AG04450 (cell line): ENCODE measurements around the gene EPN3. TPM values are rescaled to one million over a fixed set of nuclear protein-coding genes. Genes with fewer than 3 reads are reported as not detected.

Experiments used
- CTCF ChIA-PET: fragments of 300-600, 350-600 bp; formaldehyde crosslinking; extraction: SDS; loops from one replicate; lab custom pipeline; 2022; ENCODE audit warnings: antibody characterized with exemption, inconsistent platforms; lab: Charles Lee
- POLR2A ChIA-PET: fragments of 350-600 bp; formaldehyde crosslinking; extraction: SDS; loops from one replicate; lab custom pipeline; 2021; ENCODE audit warnings: antibody characterized with exemption, inconsistent platforms; lab: Yijun Ruan, JAX
- DNase-seq: peaks from one replicate; pipeline ENCODE4 v3.0.0-alpha.2; 2011; ENCODE audit warnings: low read depth, low spot score
- H3K27ac ChIP-seq: one replicate; pipeline ENCODE4 v1.5.1; 2012; ENCODE audit warnings: low read depth, low read length, control low read depth
- H3K27me3 ChIP-seq: one replicate; pipeline ENCODE4 v1.6.0; 2012; ENCODE audit warnings: low read length; ENCODE audit not compliant: control insufficient read depth, insufficient read depth
- H3K4me3 ChIP-seq: 2 replicates; pipeline ENCODE4 v1.5.1; 2011; ENCODE audit warnings: mild to moderate bottlenecking, low read depth, low read length, control low read depth
- H3K9me3 ChIP-seq: 2 replicates; pipeline ENCODE4 v1.5.1; 2012; ENCODE audit warnings: low read length; ENCODE audit not compliant: control insufficient read depth, insufficient read depth
- polyA plus RNA-seq: library from polyadenylated mRNA; depleted of rRNA; stranded (reverse); fragments of >200 nt; gene quantifications from 2 replicates; pipeline ENCODE4 v1.2.3, GENCODE V29; 2011
- TF ChIP-seq, protein P1 (sequence below): IDR thresholded peaks from 2 replicates; pipeline ENCODE4 v1.5.1; 2011; ENCODE audit warnings: low read depth, low read length, control low read depth, inconsistent platforms

The EPN3 gene
- polyA plus RNA-seq, 1 experiment: not detected

DNA sequence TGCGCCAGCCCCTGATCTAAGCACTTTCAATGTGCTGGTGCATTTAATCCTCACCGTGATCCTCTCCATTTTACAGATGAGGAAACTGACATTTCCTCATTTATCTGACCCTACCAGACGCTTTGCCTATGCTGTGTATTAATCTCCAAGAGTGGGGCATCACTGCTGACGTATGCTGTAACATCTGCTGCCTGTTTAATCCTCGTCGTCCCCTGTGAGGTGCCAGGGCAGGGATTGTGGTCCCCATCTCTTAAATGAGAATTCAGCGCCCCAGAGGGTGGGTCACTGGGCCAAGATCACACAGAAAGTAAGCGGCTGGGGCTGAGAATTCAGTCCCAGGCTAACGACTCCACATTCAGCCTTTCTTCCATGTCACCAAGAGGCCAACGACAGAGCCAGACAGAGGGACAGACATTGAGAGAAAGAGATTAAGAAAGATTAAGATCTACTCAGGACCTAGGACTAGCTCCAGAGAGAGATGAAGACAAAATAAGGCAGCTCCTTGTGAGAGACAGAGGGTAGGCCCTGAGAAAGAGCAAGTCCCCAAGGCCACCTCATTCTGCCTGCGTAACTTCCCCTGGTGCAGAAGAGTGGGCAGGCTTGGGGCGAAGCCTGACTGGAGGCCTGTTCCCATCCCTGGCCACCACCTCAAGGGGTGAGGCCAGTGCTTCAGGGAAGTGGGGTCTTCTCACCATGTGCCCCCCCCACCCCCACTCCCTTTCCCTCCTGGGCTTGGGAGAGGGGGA lies 41.5 kb downstream of the EPN3 start:
- Histone ChIP-seq H3K4me3 (no peak overlapping the region), H3K27ac (no peak overlapping the region), H3K27me3 (peaks cover 34% of the 10 kb centered on the region), H3K9me3 (no peaks in the 10 kb centered on the region)
- TF ChIP-seq, protein P1, sequence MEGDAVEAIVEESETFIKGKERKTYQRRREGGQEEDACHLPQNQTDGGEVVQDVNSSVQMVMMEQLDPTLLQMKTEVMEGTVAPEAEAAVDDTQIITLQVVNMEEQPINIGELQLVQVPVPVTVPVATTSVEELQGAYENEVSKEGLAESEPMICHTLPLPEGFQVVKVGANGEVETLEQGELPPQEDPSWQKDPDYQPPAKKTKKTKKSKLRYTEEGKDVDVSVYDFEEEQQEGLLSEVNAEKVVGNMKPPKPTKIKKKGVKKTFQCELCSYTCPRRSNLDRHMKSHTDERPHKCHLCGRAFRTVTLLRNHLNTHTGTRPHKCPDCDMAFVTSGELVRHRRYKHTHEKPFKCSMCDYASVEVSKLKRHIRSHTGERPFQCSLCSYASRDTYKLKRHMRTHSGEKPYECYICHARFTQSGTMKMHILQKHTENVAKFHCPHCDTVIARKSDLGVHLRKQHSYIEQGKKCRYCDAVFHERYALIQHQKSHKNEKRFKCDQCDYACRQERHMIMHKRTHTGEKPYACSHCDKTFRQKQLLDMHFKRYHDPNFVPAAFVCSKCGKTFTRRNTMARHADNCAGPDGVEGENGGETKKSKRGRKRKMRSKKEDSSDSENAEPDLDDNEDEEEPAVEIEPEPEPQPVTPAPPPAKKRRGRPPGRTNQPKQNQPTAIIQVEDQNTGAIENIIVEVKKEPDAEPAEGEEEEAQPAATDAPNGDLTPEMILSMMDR: no peak
- DNase-seq: no peak
- POLR2A ChIA-PET: interaction anchor here (0.6 kb wide), 1 partner anchor 183 kb away, joined by 5 read pairs; no protein-coding TSS in a partner anchor
- CTCF ChIA-PET: no interaction called here

DNA sequence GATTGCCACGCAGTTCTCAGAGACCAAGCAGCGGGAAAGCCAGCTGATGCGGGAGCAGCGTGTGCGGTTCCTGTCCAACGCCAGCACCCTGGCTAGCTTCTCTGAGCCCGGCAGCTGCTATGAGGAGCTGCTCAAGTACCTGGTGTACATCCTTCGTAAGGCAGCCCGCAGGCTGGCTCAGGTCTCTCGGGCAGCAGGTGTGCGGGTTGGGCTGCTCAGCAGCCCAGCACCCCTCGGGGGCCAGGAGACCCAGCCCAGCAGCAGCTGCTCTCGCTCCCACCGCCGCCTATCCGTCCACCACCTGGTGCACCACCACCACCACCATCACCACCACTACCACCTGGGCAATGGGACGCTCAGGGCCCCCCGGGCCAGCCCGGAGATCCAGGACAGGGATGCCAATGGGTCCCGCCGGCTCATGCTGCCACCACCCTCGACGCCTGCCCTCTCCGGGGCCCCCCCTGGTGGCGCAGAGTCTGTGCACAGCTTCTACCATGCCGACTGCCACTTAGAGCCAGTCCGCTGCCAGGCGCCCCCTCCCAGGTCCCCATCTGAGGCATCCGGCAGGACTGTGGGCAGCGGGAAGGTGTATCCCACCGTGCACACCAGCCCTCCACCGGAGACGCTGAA lies 43.2 kb downstream of the EPN3 start:
- TF ChIP-seq, protein P1: no peak
- Histone ChIP-seq H3K27me3 (peaks cover 35% of the 10 kb centered on the region), H3K9me3 (no peaks in the 10 kb centered on the region), H3K27ac (no peak overlapping the region), H3K4me3 (no peak overlapping the region)
- ChIA-PET POLR2A (interaction anchor here (0.6 kb wide), 1 partner anchor 129 kb away, joined by 3 read pairs; no protein-coding TSS in a partner anchor), CTCF (no interaction called here)
- no peak for DNase-seq

DNA sequence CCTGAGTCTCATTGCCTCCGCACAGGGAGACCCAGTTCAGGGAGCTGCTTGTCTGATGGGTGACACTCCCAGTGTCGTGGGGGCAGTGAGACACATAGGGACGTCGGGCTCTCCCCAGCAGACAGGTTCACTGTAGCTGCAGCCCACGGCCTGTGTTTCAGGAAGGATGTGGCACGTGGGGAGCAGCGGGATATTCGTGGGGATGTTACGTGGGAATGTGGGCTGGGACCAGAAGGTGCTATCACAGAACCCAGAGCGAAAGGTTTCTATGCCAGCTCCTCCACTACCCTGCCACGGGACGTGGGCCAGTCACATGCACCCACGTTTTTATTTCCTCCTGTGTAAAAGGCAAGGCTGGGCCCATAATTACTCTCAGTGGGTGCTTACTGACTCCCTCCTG lies 44.3 kb downstream of the EPN3 start:
- POLR2A ChIA-PET: interaction anchor here (0.5 kb wide), 1 partner anchor 87 kb away, joined by 6 read pairs; no protein-coding TSS in a partner anchor
- Histone ChIP-seq H3K27ac (no peak overlapping the region), H3K27me3 (peaks cover 32% of the 10 kb centered on the region), H3K9me3 (peaks cover 4% of the 10 kb centered on the region), H3K4me3 (no peak overlapping the region)
- no peak for DNase-seq
- CTCF ChIA-PET: no interaction called here
- TF ChIP-seq, protein P1: no peak

DNA sequence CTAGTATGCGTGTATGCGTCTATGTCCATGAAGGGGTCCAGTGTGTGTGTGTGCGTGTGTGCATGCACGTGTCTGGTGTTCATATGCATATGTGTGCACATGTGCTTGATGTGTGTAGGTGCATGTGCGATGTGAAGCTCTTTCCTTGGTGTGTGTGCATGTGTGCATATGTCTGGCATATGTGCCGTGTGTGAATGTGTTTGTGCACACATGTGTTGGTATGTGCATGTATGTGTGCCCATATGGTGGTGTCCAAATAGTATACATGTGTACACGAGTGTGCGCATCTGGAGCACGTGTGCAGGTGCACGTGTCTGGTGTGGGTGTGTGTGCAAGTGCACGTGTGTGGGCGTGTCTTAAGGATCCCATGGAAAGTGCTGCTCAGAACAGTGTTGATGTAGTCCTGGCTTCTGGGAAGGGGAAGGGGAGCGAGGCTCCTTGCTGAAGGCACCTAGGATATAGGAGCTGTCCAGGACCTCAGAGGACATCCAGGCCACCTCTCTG lies 45.0 kb downstream of the EPN3 start:
- DNase-seq: no peak
- ChIA-PET POLR2A (no interaction called here), CTCF (interaction anchor here (0.7 kb wide), 1 partner anchor 26 kb away, joined by 3 read pairs; no protein-coding TSS in a partner anchor)
- H3K27me3 ChIP-seq: peaks cover 36% of the 10 kb centered on the region
- peaks cover 4% of the 10 kb centered on the region for H3K9me3 ChIP-seq
- H3K27ac ChIP-seq: no peak overlapping the region
- TF ChIP-seq, protein P1: no peak
- no peak overlapping the region for H3K4me3 ChIP-seq

DNA sequence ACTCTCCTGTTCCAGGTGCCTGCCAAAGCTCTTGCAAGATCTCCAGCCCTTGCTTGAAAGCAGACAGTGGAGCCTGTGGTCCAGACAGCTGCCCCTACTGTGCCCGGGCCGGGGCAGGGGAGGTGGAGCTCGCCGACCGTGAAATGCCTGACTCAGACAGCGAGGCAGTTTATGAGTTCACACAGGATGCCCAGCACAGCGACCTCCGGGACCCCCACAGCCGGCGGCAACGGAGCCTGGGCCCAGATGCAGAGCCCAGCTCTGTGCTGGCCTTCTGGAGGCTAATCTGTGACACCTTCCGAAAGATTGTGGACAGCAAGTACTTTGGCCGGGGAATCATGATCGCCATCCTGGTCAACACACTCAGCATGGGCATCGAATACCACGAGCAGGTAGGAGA lies 45.6 kb downstream of the EPN3 start:
- ChIA-PET POLR2A (no interaction called here), CTCF (interaction anchor here (0.7 kb wide), 1 partner anchor 27 kb away, joined by 3 read pairs; no protein-coding TSS in a partner anchor)
- DNase-seq: no peak
- Histone ChIP-seq H3K9me3 (peaks cover 4% of the 10 kb centered on the region), H3K27ac (no peak overlapping the region), H3K27me3 (peaks cover 41% of the 10 kb centered on the region), H3K4me3 (no peak overlapping the region)
- TF ChIP-seq, protein P1: no peak
